Activated CD4-positive, alpha-beta T cell treated with anti-CD3 and anti-CD28 coated beads, Interleukin-2, amount 50 U/mL, for 4 hours (primary cell): ENCODE measurements around the gene ATXN7L1.
"Not testable (repeated sequence)": the region's sequence is repeated elsewhere in the genome, so short reads cannot be mapped to it uniquely, and the experiment has no call there.

Experiments used
- DNase-seq, 2 experiments: peaks; one replicate each; pipeline ENCODE4 v3.0.0-alpha.2; 2020

The ATXN7L1 gene

GRCh38 chr7:105890290-105890997 lies 14.0 kb upstream of the ATXN7L1 start:
- peak in 1 of 2 experiments; percentile 18 for DNase-seq

DNA sequence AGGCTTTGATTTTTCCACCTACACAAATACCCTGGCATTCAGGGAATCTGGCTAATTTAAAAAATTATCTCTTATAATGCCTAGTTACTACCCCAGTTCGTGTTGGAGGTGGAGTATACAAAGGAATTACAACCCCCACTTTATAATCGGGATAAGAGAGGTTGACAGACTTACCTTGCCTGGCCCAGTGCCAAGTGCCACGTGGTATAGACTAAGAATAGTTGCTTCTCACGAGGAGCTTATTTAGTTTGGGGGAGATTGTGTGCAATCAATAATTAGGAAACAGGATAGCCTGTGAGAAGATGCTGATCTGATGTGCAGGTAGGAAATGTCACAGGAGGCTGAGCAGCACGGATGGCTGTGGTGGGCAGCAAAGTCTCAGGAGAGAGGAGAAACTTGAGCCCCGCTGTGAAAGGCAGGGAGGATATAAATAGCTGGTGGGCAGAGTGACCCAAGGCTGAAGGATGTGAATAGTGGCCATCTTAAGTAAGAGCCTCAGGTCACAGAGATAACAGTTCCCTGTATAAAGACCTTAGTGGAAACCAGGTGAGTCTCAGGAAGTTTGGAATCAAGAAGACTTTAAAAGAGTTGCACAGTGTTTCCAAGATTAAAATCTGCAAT lies 11.3 kb upstream of the ATXN7L1 start:
- no peak for DNase-seq

DNA sequence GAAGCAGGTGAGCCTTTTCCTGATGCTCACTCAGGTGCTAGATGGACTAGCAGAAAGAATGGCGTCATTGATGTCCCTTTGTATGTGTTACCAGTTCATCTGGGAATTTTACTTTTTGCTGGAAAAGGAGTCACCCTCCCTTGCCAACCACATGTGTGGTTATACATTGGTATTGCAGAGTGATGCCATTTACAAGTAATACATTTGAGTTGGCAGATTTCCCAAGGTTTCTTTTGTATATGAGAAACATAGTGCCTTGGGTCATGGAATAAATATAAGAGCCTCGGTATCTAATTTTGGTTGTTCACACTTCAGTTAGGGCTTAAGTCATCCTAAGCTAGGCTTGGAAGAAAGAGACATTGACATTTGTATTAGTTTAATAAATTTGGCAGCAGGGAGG lies 10.4 kb upstream of the ATXN7L1 start:
- DNase-seq: no peak

DNA sequence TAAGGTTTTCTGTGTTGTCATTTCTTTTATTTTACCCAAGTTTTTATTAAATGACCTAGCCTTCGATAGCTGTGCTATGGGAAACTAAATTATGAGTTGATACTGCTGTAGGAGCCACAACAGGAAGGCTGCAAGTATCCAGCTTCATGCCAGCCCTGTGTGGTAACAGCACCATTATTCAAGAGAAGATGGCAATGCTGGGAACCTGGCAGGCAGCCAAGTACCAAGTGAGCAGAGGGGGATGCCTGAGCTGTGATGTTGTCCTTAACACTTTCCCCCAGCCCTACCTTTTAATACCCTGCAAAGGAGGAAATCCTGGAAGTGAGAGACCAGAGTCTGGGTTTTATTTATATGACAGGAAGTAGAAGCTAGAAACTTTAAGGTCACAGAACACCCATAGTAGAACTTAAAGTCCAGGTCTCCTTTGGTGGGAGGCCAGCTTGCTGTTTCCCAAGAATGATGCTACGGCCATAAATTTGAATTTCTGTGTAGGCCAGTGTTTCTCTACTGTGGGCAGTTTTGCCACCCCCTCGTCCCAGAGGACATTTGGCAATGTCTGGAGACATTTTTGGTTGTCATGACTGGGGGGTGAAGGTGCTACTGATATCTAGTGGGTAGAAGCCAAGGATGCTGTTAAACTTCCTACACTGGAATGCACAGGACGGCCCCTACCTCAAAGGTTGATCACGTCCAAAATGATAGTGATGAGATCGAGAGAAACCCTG lies 9.2 kb upstream of the ATXN7L1 start:
- DNase-seq: no peak

DNA sequence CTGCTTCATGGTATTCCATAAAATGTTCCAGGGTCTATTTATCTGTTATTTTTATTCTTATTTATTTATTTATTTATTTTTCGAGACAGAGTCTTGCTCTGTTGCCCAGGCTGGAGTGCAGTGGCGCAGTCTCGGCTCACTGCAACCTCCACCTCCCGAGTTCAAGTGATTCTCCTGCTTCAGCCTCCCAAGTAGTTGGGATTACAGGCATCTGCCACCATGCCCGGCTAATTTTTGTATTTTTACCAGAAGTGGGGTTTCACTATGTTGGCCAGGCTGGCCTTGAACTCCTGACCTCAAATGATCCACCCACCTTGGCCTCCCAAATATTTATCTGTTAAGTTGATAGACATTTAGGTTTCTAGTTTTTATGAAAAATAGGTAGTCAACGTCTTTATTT lies 6.8 kb upstream of the ATXN7L1 start:
- not testable (repeated sequence) for DNase-seq

- no peak for DNase-seq
Observed at GRCh38 chr7:105881439-105881838, 5.0 kb upstream of the ATXN7L1 start.

GRCh38 chr7:105880571-105881330 lies 4.4 kb upstream of the ATXN7L1 start:
- no peak for DNase-seq

GRCh38 chr7:105879782-105880181 lies 3.4 kb upstream of the ATXN7L1 start:
- DNase-seq: no peak

- DNase-seq: no peak
Observed at GRCh38 chr7:105878746-105879605, 2.6 kb upstream of the ATXN7L1 start.

GRCh38 chr7:105877736-105878135 lies 1.3 kb upstream of the ATXN7L1 start:
- no peak for DNase-seq

DNA sequence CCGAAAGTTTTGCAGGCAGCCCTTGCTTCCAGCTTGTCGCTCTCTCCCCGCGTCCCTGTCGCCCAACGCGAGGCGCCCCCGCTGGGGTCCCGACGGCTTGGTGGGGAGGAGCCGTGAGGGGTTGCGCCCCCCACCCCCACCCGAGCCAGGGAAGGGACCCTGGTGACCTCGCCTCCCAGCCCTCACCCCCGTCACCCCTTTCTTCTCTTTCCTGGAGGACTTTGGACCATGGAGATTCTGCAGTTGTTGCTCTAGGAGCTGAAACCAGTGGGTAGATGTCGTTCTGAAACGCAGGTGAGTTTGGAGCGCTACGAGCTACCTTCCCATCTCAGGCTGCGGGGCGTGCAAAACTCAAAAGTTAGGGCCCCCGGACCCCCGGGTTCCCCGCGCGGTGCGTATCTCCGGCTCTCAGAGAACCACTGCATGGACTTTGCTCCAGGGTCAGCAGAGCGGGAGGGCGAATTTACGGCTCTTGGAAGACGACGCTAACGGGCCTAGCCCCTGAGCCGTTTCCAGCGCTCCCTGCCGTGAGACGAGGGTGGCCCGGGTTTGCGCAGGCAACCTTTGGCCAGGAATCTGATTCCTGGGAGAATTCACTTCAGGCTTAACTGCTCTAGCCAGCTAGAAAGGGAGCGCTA lies 684 bp upstream of the ATXN7L1 start:
- DNase-seq: peak in 1 of 2 experiments; percentile 7

DNA sequence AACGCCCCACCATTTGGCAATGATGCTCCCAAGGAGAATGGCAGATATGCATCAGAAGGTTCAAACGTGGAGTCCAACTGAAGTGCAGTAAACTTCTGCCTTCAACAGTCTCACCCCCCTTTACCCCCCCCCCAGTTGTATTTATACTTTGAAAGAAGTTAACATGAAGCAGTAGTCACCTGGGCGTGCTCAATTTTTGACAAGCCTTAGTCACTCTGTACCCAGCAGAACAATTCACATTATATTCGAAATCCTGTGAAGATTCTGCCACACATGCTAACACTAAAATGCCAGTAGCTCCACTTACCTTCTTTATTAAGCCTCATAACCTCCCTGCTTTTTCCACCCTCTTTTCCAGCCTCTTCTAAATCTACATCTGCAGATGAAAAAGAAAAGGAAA lies 894 bp downstream of the ATXN7L1 start:
- no peak for DNase-seq

DNA sequence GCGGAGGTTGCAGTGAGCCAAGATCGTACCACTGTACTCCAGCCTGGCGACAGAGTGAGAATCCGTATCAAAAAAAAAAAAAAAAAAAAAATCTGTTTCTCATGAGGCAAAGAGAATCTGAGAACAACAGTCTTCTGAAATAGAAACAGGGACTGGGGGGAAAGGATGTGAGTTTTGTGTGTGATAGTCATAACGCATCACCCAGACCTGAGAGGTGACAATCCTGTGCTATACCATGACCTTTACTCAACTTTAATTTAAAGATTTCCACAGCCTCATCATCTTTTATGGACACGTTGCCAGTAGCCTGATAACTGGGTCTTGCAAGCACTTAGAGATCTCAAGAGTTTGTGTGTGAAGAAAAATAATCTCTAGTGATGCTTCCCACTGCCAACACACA lies 2.3 kb downstream of the ATXN7L1 start:
- no peak for DNase-seq

- DNase-seq: no peak
Observed at GRCh38 chr7:105872491-105872890, 3.9 kb downstream of the ATXN7L1 start.

DNA sequence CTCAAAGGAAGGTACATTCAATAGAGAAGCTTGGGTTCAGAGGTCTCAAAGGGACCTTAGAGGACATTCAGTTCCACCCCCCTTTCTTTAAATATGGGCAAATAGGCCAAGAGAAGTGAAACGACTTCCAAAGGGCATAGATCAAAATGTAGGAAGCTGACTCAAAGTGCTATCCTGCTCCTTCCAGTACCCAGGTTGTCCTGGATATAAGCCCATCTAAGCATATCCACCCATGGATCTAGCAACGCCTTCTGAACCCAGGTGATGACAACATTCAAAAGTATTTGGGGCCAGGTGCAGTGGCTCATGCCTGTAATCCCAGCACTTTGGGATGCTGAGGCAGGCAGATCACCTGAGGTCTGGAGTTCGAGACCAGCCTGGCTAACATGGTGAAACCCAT lies 5.3 kb downstream of the ATXN7L1 start:
- DNase-seq: no peak

DNA sequence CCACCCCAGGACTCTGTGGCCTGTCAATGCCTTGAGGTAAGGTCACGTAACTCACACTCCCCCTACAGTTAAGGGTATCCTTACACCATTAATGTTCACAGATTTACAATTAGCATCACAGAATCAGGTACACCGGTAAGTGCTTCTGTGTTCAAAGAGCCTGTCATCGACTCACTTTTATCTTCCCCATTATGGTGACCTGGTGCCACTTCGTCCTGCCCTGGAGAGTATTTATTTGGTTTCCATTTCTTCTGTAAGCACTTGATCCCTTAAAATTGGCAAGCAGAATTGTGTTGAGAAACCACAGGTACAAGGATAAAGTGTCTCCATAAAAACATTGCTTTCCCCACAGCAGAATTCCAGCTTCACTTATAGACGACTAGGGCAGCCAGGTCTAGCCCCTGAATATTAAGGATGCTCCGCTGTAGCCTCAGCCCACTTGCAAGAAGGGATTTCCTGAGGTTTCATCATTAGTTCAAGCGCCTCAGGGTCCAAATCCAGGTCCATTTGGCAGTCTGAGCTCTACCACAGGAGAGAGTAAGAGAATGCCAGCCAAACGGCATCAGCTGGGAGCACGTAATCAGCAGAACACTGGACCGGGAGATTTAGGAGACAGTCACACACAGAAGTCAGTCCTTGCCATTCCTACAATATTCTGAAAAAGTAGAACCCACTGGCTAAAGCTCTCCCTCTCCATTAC lies 10.1 kb downstream of the ATXN7L1 start:
- no peak for DNase-seq

DNA sequence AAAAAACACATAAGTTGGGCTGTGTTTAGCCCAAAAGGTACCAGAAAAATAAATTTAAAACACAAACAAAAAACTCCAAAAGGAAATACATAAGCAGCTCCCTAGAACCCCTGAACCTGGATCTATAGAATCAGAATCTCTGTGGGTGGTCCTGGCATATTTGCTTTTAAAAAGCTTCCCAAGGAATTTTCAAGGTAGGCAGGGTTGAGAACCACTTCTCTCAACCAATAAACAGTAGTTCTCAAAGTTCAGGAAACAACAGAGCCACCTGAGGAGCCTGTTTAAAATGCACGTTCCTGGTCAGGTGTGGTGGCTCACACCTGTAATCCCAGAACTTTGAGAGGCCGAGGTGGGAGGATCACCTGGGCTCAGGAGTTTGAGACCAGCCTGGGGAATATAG lies 12.5 kb downstream of the ATXN7L1 start:
- DNase-seq: no peak

- DNase-seq: no peak
Observed at GRCh38 chr7:105862770-105863169, 13.6 kb downstream of the ATXN7L1 start.

DNA sequence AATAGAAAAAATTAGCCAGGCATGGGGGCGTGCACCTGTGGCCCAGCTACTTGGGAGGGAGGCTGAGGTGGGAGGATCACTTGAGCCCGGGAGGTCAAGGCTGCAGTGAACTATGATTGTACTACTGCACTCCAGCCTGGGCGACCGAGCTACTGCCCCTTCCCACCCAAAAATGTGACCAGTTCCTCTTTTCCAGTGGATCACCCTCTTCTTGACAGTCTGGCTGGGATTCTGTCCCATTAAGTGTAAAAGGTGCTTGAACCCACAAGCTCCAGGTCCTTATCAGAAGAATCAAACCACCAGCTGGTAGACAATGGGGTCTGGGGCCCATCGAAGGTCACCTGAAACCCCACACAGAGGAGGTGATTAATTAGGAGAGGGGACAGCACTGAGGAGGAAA lies 14.1 kb downstream of the ATXN7L1 start:
- no peak for DNase-seq

DNA sequence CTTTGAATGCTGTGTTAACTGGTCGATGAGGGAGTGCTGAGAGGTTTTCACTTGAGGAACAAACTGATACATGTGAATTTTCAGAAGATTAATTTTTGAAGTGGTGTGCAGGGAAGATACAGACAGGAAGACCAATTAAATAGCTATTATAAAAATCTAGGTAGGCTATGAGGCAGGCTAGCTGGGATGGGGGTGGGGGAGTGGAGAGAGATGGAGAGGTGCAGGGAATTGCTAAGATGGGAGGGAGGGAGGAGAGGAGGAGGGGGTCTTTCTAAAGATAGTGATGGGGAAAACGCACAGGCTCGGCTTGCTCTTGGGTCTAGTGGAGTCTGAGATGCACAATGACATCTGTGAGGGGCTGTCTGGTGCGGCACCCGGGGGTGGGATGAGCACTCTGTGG lies 15.2 kb downstream of the ATXN7L1 start:
- DNase-seq: no peak

DNA sequence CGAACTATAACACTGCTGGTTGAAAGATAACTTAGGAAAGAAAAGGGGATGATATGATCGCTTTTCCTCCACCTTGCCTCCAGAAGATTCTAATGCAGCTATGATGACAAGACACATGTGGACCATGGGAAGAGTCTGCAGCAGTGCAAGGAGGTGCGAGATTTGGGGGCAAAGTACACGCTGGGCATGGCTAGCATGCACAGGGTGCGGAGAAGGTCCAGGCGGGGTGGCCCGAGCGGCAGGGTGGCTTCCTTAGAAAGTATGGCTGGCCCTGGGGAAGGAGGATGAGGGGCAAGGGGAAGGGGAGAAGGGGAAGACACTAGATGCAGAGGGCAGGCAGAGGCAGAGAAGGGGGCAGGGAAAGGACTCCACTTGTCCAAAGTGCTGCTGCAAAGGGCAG lies 15.6 kb downstream of the ATXN7L1 start:
- DNase-seq: no peak
